Spleen (tissue), 7 donors: ENCODE measurements around the gene IFIT1.

Experiments
- POLR2A ChIP-seq, 3 donors: fragments of 450-650 bp; IDR thresholded peaks; one replicate each; pipeline ENCODE4 v1.5.1; 2017; ENCODE audit warnings: antibody characterized with exemption in 3 of 3, mild to moderate bottlenecking in 1 of 3
- POLR2AphosphoS5 ChIP-seq, 3 donors: sonication (generic); formaldehyde crosslinking; IDR thresholded peaks; one replicate each; pipeline ENCODE4 v1.5.1; 2017; ENCODE audit warnings: antibody characterized with exemption in 3 of 3
- TF ChIP-seq, protein P1 (sequence below), 11 experiments: fragments of 200-600 bp in 7 of 11; fragments of 450-650 bp in 4 of 11; sonication (generic) in 4 of 11; IDR thresholded peaks in 8 of 11; conservative IDR thresholded peaks in 3 of 11; 1 replicate in 7 of 11; 2 replicates in 4 of 11; pipeline versions ENCODE4 v1.4.0 to v1.8.0; 2016 to 2021; ENCODE audit warnings: antibody characterized with exemption in 11 of 11, inconsistent platforms in 4 of 11, mild to moderate bottlenecking in 1 of 11
- donor health status: DM: no; HTN: no; CAD: no; lungs with moderate emphysema.
- donor health status: DM: no; HTN: no; CAD: no.
- donor health status: DM: no; HTN: no; CAD: no.

DNA sequence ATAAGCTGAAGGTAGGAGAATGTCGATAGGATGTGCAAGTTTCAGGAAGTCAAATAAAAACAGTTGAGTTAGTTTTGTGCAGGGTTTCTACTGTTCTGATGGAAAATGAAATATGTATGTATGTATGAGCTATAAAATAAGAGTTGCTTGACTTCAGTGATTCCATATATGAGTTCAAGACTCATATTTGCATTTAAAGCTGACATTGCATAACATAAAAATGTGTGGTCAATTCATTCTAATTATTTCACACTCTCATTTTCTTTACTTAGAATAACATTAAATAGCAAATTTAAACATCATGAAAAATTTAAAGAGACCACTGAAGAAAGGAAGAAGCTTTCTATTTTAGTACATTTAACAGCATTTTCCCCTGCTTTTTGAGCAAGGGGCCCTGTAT lies 59.8 kb downstream of the IFIT1 start:
- no peak for TF ChIP-seq POLR2A (IDR thresholded peaks at IDR 0.05)
- TF ChIP-seq, protein P1, sequence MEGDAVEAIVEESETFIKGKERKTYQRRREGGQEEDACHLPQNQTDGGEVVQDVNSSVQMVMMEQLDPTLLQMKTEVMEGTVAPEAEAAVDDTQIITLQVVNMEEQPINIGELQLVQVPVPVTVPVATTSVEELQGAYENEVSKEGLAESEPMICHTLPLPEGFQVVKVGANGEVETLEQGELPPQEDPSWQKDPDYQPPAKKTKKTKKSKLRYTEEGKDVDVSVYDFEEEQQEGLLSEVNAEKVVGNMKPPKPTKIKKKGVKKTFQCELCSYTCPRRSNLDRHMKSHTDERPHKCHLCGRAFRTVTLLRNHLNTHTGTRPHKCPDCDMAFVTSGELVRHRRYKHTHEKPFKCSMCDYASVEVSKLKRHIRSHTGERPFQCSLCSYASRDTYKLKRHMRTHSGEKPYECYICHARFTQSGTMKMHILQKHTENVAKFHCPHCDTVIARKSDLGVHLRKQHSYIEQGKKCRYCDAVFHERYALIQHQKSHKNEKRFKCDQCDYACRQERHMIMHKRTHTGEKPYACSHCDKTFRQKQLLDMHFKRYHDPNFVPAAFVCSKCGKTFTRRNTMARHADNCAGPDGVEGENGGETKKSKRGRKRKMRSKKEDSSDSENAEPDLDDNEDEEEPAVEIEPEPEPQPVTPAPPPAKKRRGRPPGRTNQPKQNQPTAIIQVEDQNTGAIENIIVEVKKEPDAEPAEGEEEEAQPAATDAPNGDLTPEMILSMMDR (IDR thresholded peaks at IDR 0.05 in 8 of 11, conservative IDR thresholded peaks at IDR 0.05 in 3 of 11): no peak
- no peak for TF ChIP-seq POLR2AphosphoS5 (IDR thresholded peaks at IDR 0.05)
